GM10266 (cell line): Measurements from ENCODE around the gene LRRC3.

ENCODE experiments used
- DNase-seq: peaks from one replicate; pipeline ENCODE4 v3.0.0; 2012; ENCODE audit errors: extremely low spot score
- CTCF ChIP-seq: IDR thresholded peaks from 2 replicates; pipeline ENCODE4 v1.5.1; 2012; ENCODE audit warnings: mild to moderate bottlenecking, low read depth; ENCODE audit not compliant: control insufficient read depth, insufficient read depth; ENCODE audit errors: missing control alignments

Gene LRRC3

GRCh38 chr21:44454747-44455523 is at the start of gene LRRC3:
Gene LRRC3, plus strand, starts transcription at chr21:44455510. Its CDS starts 1,135 bp downstream, at chr21:44456645.
- TF ChIP-seq CTCF = no peak
- DNase-seq = peak; percentile 97

GRCh38 chr21:44405948-44406872 is 49.1 kb upstream of the LRRC3 start:
- TF ChIP-seq CTCF = no peak
- no peak for DNase-seq

- DNase-seq = no peak
- no peak for TF ChIP-seq CTCF
These were observed 48.4 kb upstream of the LRRC3 start for GRCh38 chr21:44406953-44407352.

GRCh38 chr21:44407493-44407892 is 47.8 kb upstream of the LRRC3 start:
- DNase-seq = no peak
- TF ChIP-seq CTCF = no peak

- DNase-seq = no peak
- TF ChIP-seq CTCF = no peak
These were observed 47.1 kb upstream of the LRRC3 start for GRCh38 chr21:44408226-44408625.

- DNase-seq = no peak
- no peak for TF ChIP-seq CTCF
These were observed 41.6 kb upstream of the LRRC3 start for GRCh38 chr21:44413566-44414290.
